H1 (cell line): ENCODE data around the gene NMUR1. TPM values are rescaled to one million over a fixed set of nuclear protein-coding genes. Genes with fewer than 3 reads are reported as not detected.

Source experiments
- RXRA ChIP-seq: IDR thresholded peaks from 2 replicates; pipeline ENCODE4 v1.6.1; 2011; ENCODE audit warnings: low read depth, mild to moderate bottlenecking, low read length, moderate library complexity; ENCODE audit not compliant: insufficient read depth
- polyA plus RNA-seq, 7 experiments: library from polyadenylated mRNA; depleted of rRNA in 3 of 7; stranded (reverse) in 5 of 7; unstranded in 2 of 7; fragments of >200 nt in 5 of 7; fragments of 200-250 nt in 2 of 7; gene quantifications; 1 replicate in 5 of 7; 2 replicates in 1 of 7; 4 replicates in 1 of 7; pipeline versions ENCODE4 v1.2.1 to v1.2.3, GENCODE V29; 2011 to 2013; ENCODE audit warnings: missing spikeins in 2 of 7, mixed read lengths in 2 of 7
- total RNA-seq: library from RNA; stranded (reverse); fragmentation: NEBNext Ultra II Directional; extraction: Animal tissue kit (Norgen Biotek cat#: 25700); gene quantifications from 2 replicates; pipeline ENCODE4 v1.2.1, GENCODE V29; 2021
- TF ChIP-seq, protein P1 (sequence below): fragments of 300-600 bp; sonication (generic); IDR thresholded peaks from 2 replicates; pipeline ENCODE4 v1.7.1; 2012; ENCODE audit warnings: low read length, moderate library complexity, mild to moderate bottlenecking, inconsistent platforms; ENCODE audit not compliant: insufficient replicate concordance

The NMUR1 gene
- total and polyA plus RNA-seq, 2 of the 8 experiments (the other 6 are each of a cell fraction or from before 2014, with no cell fraction given) = 0.56 to 1.5 TPM

- TF ChIP-seq, protein P1, sequence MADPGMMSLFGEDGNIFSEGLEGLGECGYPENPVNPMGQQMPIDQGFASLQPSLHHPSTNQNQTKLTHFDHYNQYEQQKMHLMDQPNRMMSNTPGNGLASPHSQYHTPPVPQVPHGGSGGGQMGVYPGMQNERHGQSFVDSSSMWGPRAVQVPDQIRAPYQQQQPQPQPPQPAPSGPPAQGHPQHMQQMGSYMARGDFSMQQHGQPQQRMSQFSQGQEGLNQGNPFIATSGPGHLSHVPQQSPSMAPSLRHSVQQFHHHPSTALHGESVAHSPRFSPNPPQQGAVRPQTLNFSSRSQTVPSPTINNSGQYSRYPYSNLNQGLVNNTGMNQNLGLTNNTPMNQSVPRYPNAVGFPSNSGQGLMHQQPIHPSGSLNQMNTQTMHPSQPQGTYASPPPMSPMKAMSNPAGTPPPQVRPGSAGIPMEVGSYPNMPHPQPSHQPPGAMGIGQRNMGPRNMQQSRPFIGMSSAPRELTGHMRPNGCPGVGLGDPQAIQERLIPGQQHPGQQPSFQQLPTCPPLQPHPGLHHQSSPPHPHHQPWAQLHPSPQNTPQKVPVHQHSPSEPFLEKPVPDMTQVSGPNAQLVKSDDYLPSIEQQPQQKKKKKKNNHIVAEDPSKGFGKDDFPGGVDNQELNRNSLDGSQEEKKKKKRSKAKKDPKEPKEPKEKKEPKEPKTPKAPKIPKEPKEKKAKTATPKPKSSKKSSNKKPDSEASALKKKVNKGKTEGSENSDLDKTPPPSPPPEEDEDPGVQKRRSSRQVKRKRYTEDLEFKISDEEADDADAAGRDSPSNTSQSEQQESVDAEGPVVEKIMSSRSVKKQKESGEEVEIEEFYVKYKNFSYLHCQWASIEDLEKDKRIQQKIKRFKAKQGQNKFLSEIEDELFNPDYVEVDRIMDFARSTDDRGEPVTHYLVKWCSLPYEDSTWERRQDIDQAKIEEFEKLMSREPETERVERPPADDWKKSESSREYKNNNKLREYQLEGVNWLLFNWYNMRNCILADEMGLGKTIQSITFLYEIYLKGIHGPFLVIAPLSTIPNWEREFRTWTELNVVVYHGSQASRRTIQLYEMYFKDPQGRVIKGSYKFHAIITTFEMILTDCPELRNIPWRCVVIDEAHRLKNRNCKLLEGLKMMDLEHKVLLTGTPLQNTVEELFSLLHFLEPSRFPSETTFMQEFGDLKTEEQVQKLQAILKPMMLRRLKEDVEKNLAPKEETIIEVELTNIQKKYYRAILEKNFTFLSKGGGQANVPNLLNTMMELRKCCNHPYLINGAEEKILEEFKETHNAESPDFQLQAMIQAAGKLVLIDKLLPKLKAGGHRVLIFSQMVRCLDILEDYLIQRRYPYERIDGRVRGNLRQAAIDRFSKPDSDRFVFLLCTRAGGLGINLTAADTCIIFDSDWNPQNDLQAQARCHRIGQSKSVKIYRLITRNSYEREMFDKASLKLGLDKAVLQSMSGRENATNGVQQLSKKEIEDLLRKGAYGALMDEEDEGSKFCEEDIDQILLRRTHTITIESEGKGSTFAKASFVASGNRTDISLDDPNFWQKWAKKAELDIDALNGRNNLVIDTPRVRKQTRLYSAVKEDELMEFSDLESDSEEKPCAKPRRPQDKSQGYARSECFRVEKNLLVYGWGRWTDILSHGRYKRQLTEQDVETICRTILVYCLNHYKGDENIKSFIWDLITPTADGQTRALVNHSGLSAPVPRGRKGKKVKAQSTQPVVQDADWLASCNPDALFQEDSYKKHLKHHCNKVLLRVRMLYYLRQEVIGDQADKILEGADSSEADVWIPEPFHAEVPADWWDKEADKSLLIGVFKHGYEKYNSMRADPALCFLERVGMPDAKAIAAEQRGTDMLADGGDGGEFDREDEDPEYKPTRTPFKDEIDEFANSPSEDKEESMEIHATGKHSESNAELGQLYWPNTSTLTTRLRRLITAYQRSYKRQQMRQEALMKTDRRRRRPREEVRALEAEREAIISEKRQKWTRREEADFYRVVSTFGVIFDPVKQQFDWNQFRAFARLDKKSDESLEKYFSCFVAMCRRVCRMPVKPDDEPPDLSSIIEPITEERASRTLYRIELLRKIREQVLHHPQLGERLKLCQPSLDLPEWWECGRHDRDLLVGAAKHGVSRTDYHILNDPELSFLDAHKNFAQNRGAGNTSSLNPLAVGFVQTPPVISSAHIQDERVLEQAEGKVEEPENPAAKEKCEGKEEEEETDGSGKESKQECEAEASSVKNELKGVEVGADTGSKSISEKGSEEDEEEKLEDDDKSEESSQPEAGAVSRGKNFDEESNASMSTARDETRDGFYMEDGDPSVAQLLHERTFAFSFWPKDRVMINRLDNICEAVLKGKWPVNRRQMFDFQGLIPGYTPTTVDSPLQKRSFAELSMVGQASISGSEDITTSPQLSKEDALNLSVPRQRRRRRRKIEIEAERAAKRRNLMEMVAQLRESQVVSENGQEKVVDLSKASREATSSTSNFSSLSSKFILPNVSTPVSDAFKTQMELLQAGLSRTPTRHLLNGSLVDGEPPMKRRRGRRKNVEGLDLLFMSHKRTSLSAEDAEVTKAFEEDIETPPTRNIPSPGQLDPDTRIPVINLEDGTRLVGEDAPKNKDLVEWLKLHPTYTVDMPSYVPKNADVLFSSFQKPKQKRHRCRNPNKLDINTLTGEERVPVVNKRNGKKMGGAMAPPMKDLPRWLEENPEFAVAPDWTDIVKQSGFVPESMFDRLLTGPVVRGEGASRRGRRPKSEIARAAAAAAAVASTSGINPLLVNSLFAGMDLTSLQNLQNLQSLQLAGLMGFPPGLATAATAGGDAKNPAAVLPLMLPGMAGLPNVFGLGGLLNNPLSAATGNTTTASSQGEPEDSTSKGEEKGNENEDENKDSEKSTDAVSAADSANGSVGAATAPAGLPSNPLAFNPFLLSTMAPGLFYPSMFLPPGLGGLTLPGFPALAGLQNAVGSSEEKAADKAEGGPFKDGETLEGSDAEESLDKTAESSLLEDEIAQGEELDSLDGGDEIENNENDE = no peak
- TF ChIP-seq RXRA = no peak
These were observed 54.3 kb downstream of the NMUR1 start (continued) for GRCh38 chr2:231475965-231476364.
